PFSK-1 (cell line): ENCODE measurements around the gene UFSP1.

Experiments
- FOXP2 ChIP-seq: optimal IDR thresholded peaks from 2 replicates; pipeline ENCODE3; 2011; ENCODE audit warnings: borderline replicate concordance, control low read depth, inconsistent platforms; ENCODE audit not compliant: insufficient read depth; ENCODE audit errors: extremely low read length, extremely low read depth
- POLR2AphosphoS5 ChIP-seq: IDR thresholded peaks from 2 replicates; pipeline ENCODE4 v1.6.1; 2012; ENCODE audit warnings: low read depth, mild to moderate bottlenecking, control low read depth, low read length, moderate library complexity
- SIN3A ChIP-seq: IDR thresholded peaks from 2 replicates; pipeline ENCODE4 v1.6.1; 2012; ENCODE audit warnings: mild to moderate bottlenecking, low read length, moderate library complexity, borderline replicate concordance; ENCODE audit not compliant: insufficient read depth
- TAF1 ChIP-seq: IDR thresholded peaks from 2 replicates; pipeline ENCODE4 v1.6.1; 2012; ENCODE audit warnings: low read length, control low read depth, borderline replicate concordance; ENCODE audit not compliant: insufficient read depth
- TF ChIP-seq, protein P1 (sequence below), 2 experiments: IDR thresholded peaks; 2 replicates each; pipeline versions ENCODE4 v1.6.1 to v1.8.0; 2011 to 2012; ENCODE audit warnings: low read depth in 2 of 2, low read length in 2 of 2, control low read depth in 1 of 2, inconsistent platforms in 1 of 2, mild to moderate bottlenecking in 1 of 2, moderate library complexity in 1 of 2; ENCODE audit not compliant: insufficient read depth in 1 of 2

DNA sequence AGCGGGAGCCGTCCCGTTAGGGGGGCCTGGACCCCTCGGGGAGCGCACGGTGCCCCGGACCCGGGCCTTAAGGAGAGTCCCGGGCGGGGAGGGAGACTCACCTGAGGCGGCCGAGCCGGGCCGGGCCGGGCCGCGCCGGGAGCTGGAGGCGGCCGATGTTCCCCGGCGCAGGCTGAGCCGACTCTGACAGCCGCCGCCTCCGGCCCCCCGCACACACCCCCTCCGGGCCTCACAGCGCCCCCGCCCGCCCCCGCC is 6.1 kb upstream of the UFSP1 start, which contains the start of gene ACHE:
- TF ChIP-seq TAF1 = no peak
- TF ChIP-seq, protein P1, sequence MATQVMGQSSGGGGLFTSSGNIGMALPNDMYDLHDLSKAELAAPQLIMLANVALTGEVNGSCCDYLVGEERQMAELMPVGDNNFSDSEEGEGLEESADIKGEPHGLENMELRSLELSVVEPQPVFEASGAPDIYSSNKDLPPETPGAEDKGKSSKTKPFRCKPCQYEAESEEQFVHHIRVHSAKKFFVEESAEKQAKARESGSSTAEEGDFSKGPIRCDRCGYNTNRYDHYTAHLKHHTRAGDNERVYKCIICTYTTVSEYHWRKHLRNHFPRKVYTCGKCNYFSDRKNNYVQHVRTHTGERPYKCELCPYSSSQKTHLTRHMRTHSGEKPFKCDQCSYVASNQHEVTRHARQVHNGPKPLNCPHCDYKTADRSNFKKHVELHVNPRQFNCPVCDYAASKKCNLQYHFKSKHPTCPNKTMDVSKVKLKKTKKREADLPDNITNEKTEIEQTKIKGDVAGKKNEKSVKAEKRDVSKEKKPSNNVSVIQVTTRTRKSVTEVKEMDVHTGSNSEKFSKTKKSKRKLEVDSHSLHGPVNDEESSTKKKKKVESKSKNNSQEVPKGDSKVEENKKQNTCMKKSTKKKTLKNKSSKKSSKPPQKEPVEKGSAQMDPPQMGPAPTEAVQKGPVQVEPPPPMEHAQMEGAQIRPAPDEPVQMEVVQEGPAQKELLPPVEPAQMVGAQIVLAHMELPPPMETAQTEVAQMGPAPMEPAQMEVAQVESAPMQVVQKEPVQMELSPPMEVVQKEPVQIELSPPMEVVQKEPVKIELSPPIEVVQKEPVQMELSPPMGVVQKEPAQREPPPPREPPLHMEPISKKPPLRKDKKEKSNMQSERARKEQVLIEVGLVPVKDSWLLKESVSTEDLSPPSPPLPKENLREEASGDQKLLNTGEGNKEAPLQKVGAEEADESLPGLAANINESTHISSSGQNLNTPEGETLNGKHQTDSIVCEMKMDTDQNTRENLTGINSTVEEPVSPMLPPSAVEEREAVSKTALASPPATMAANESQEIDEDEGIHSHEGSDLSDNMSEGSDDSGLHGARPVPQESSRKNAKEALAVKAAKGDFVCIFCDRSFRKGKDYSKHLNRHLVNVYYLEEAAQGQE (IDR thresholded peaks at IDR 0.05; ENCODE audit: insufficient read depth in 1 of 2, low read depth in 2 of 2, low read length in 2 of 2) = no peak
- no peak for TF ChIP-seq POLR2AphosphoS5
- TF ChIP-seq SIN3A = no peak
- TF ChIP-seq FOXP2 = no peak
